RPMI8226 (cell line): ENCODE measurements around the gene ELMO1.

Source experiments
- DNase-seq: peaks from one replicate; pipeline ENCODE4 v3.0.0-alpha.2; 2015

ELMO1 gene

GRCh38 chr7:37405603-37406122 is 43.0 kb downstream of the ELMO1 start:
- no peak for DNase-seq

- DNase-seq: no peak
Observed at GRCh38 chr7:37405128-37405527, 43.5 kb downstream of the ELMO1 start.

DNA sequence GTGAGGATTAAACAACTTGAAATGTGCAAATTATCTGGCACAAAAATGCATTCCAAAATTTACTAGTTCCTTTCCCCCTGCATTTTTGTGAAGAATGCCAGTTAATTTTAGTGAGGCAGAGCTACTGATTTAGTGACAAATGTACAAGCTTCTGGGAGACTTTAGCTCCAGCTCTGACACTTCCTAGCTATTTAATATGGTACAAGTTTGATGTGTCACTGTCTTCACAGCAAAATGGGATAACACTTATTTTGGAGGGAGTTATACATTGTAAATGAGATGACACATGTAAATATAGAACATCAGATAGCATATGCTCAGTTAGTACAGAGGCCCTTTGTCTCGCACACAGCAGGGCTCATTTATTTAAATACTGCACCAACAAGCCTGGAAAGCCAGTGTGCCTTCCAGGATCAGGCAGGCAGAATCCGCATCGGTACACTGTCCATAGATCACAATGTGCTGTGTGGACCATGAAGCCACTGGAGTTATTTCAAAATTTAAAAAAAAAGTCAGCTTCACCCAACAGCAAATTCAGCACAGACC is 48.7 kb downstream of the ELMO1 start:
- DNase-seq: no peak

DNA sequence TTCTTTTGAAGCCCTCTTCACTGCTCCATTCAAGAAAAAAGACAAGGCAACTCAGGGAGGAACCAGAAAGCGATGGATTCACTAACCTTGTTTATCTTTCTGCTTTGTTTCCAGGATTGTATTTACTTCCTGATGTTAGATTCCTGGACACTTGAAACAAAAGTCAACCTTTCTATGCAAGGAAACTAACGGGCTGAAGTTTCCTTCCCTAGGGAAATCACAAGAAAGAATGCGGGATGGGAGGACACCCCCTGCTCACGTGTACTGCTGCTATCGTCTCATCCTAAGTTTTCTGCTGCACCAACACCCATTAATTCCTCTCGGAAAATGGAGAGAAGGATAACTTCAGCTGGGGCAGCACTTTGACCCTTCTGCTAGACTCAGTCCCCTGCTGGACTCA is 50.3 kb downstream of the ELMO1 start:
- DNase-seq: no peak

DNA sequence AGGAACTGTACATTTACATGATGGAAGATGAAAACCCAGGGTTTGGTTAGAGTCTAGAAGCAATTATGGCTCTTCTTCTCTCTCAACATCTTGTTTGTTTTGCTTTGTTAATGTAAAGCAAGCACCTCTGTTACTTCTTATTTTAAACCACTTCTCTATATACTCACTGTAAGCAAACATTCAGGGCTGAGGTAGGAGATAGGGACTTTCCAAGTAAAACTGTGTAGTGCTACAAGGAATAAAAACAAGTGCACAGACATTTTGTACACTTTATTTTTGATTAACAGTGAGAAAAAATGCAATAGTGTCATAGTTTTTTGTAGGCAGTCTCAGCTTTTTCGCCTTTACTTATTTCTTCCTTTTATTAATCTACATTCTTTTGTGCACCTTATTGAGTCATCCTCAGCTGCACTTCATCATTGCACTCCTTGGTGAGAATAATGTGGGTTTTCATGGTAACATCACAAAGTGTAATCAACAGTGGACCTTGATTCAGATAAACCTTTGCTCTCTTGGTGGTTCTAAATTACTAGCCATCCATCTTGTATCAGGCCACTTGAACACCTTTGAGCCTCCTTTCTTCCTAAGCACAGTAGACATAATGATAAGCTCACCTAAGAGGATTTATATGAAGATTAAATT is 52.9 kb downstream of the ELMO1 start:
- no peak for DNase-seq

DNA sequence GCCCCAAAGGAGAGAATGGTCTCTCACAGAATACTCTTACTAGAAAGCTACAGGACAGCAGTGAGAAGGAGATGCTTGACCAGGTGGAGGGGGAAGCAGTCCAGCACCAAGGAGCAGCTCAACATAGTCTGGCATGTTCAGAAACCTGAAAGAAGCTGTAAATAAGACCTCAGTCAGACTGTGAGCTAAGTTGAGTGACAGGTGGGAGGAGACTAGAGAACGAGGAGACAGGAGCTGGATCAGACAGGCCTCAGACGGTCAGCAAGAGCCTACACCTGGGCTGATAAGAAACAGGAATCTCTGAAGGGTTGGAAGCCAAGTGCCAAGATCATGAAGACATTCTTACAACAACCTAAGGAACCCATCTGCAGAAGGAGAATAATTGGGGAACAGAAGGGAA is 54.5 kb downstream of the ELMO1 start:
- no peak for DNase-seq

DNA sequence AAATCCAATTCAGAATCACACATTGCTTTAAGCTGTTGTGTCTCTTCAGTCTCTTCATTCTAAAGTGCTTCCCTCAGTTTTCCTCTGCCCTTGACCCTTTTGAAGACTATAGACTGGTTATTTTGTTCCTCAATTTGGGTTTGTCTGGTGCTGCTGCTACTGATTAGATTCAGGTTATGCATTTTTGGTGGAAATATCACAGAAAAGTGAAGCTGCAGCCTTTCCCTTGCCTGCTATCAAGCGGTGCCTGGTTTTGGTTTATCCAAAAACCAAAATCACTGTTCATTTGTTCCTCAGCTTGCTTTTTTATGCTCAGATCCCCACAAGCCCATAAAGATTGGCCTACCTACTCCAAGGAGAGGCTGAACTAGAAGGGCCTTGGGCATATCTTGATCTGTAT is 55.2 kb downstream of the ELMO1 start:
- no peak for DNase-seq

DNA sequence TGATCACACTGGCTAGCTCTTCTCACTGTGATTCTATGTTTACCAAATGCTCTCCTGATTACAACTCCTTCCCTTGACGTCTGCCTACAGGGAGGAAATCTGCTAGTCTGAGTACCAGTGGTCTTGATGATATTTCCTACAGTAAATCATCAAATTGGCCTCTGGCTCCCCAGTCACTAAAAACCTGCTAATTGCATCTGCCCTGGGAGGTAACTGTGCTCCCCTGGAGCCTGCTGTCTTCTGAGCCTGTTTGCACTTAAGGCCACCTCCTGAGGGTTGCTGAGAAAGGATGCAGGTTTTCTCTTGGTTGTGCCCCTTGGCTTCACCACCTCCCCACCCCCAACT is 56.0 kb downstream of the ELMO1 start:
- DNase-seq: no peak

DNA sequence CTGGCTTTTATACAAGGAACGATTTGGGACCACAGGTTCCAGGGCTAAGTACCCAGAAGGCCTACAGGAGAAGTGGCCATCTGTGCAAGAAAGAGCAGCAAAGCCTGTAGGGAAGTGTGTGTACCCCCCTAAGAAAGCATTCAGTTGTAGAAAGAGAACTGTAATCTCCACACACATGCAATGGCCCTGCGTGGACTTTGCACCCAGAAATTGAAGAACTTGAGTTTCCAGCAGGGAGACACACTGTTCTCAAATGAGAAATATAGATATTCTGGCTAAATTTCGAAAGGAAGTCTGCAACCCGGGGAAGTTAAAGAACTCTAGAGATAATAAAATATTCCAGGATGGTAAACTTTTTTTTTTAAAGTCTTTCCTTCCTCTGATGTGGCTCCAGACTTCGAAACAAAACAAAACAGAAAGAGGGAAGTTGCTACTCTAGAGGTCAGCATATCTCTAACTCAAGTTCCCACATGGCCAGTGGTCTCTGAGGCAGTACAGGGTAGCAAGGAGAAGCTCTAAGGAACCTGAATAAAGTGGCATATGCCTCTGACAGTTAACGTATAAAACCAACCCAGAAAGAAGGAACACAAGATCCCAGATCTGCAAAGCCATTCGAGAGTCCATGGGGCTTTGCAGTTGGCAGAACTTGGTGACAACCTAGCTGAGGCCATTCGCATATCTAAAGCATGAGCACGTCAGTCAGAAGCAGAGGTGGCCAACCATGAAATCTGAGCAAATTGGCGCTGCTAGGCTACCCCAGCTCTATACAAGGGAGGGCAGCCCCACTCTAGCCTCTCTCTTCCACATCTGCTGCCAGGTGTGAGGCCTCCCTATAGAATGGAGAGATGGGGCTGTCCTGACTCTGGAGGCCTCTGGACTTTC is 56.6 kb downstream of the ELMO1 start:
- no peak for DNase-seq

- no peak for DNase-seq
Observed at GRCh38 chr7:37390114-37390513, 58.5 kb downstream of the ELMO1 start.

DNA sequence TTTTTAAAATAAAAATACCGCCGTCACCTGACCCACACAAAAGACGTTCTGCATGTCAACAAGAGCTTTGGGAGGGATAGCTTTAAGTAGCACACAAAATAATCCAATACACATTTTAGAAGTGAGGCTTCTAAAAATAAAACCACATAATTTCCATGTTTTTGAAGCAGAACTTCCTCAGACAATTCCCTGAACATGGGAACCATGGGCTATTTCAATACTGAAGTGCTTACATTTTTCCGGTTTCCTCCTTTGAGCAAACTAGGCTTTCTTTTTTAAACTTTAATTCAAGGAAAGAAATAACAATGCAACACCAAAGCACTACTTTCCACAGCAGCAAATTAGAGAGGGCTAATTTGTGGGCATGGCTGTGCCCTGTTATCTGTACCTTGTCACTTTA is 59.9 kb downstream of the ELMO1 start:
- DNase-seq: no peak

DNA sequence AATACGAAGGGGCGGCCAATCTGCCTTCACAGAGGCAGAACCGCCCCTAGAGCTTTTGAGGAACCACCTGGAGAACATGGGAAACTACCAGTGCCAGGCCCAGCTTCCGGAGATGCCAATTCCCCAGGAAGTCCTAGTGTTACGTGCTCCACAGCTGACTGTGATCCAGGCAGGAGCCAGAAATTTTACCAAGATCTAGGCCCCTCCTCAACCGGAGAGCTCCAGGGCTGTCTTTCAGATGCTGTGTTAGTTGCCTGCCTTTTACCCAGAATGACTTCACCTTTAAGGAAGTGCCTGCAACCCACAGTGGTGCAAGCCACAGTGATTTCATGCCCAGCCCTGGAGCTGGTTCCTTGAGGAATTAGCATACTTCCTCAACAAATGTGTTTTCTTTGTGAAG is 62.9 kb downstream of the ELMO1 start:
- no peak for DNase-seq

GRCh38 chr7:37382546-37383088 is 66.0 kb downstream of the ELMO1 start:
- no peak for DNase-seq

- no peak for DNase-seq
Observed at GRCh38 chr7:37380831-37381230, 67.8 kb downstream of the ELMO1 start.

- DNase-seq: no peak
Observed at GRCh38 chr7:37379546-37380277, 69.0 kb downstream of the ELMO1 start.

DNA sequence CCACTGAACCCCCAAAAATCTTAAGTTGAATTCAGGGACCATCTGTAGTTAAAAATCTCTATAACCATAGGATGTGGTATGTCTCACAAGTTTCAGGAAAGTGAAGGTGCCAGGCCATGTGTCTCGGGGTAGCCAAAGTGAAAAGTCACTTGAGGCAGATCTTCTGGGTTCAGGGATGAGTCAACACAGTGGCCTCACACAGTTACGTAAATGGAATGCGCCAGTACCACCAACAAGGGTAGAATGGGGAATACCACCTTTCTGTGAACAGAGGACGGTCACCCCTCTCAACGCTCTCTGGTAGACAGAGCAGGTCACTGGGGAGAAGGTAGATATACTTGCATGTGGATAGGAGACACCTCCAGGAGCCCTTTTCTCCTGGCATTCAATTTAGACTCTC is 71.4 kb downstream of the ELMO1 start:
- DNase-seq: no peak

- DNase-seq: no peak
Observed at GRCh38 chr7:37376386-37376785, 72.3 kb downstream of the ELMO1 start.

GRCh38 chr7:37372750-37373149 is 75.9 kb downstream of the ELMO1 start:
- DNase-seq: no peak

- DNase-seq: no peak
Observed at GRCh38 chr7:37371755-37372154, 76.9 kb downstream of the ELMO1 start.

GRCh38 chr7:37369906-37370305 is 78.8 kb downstream of the ELMO1 start:
- no peak for DNase-seq

- DNase-seq: no peak
Observed at GRCh38 chr7:37368540-37368939, 80.1 kb downstream of the ELMO1 start.

DNA sequence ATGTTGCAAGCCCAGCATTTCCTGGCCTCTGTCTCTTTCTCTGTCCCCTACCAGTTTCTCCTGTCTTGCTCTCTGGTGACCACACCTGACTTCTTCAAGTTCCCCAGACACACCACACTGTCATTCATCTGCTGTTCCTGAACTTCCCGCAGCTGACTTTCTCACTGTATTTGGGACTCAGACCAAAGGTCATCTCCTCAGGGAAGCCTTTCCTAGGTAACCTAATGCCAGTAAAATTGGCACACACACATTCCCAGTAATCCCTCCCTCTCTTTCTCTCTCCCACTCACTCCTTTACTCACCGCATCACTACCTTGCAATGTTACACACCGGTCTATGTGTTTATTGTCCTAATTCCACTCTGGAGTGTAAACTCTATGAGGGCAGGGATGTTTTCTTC is 81.7 kb downstream of the ELMO1 start:
- no peak for DNase-seq

DNA sequence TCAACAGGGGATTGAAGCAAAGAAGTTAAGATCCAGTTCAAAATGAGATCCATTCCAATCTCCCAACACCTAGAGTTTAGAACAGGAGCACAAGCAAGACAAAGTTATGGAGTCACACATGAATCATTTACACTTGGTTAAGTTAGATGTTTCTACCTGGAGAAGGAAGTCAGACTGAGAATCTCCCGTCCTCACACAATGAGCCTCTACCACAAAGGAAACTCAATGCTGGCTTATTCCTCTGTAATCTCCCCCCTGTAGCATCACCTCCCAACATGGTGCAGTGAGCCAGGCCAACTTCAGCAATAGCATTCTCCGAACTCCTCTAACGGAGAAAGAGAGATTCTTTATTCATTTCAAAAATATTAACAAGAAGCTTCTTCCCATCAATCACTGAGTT is 82.2 kb downstream of the ELMO1 start:
- no peak for DNase-seq
